HepG2 (cell line): ENCODE measurements around the gene ELP5. TPM values are rescaled to one million over a fixed set of nuclear protein-coding genes. Genes with fewer than 3 reads are reported as not detected.
A peak's percentile ranks its signal among the peaks of the same experiment; 100 is the strongest.

Experiments
- AGO1 ChIP-seq: fragments of 200-400 bp; formaldehyde crosslinking; IDR thresholded peaks from 2 replicates; pipeline ENCODE4 v1.6.1; 2017; ENCODE audit warnings: mild to moderate bottlenecking, low read depth, low read length, moderate library complexity; ENCODE audit not compliant: poor library complexity, severe bottlenecking
- CHD2 ChIP-seq: IDR thresholded peaks from 2 replicates; pipeline ENCODE4 v1.6.1; 2011; ENCODE audit warnings: low read depth, low read length, improper control_type of control experiment
- GMEB2 ChIP-seq: IDR thresholded peaks from 2 replicates; pipeline ENCODE4 v1.6.1; 2016; ENCODE audit warnings: missing biosample characterization, missing genetic modification reagents, low read depth
- KAT2B ChIP-seq: fragments of 150-350 bp; IDR thresholded peaks from 2 replicates; pipeline ENCODE4 v1.6.1; 2014; ENCODE audit warnings: low read depth, low read length, borderline replicate concordance
- MEF2D ChIP-seq: sonication (generic); formaldehyde crosslinking; IDR thresholded peaks from 2 replicates; pipeline ENCODE4 v1.5.1; 2020; ENCODE audit warnings: mild to moderate bottlenecking, missing genetic modification reagents
- NBN ChIP-seq: fragments of 450-650 bp; conservative IDR thresholded peaks from 2 replicates; pipeline ENCODE4 v1.6.1; 2017
- NFKB2 ChIP-seq: sonication (generic); formaldehyde crosslinking; IDR thresholded peaks from 2 replicates; pipeline ENCODE4 v1.4.0; 2020; ENCODE audit warnings: missing genetic modification reagents, borderline replicate concordance
- ZFP36L2 ChIP-seq: sonication (generic); formaldehyde crosslinking; IDR thresholded peaks from 2 replicates; pipeline ENCODE4 v1.4.0; 2020; ENCODE audit warnings: missing genetic modification reagents
- ZMAT3 ChIP-seq: sonication (generic); formaldehyde crosslinking; conservative IDR thresholded peaks from 2 replicates; pipeline ENCODE4 v1.7.0; 2021; ENCODE audit warnings: missing genetic modification reagents
- ZNF260 ChIP-seq: sonication (generic); formaldehyde crosslinking; IDR thresholded peaks from 2 replicates; pipeline ENCODE4 v1.4.0; 2020; ENCODE audit warnings: missing genetic modification reagents, low read depth, mild to moderate bottlenecking, borderline replicate concordance
- ZNF407 ChIP-seq: sonication (generic); formaldehyde crosslinking; IDR thresholded peaks from one replicate; pipeline ENCODE4 v1.5.1; 2020; ENCODE audit warnings: mild to moderate bottlenecking, missing genetic modification reagents; ENCODE audit errors: not compliant biosample characterization
- ZNF549 ChIP-seq: sonication (generic); formaldehyde crosslinking; IDR thresholded peaks from 2 replicates; pipeline ENCODE4 v1.5.0; 2020; ENCODE audit warnings: missing genetic modification reagents
- ZNF552 ChIP-seq: sonication (generic); formaldehyde crosslinking; IDR thresholded peaks from 2 replicates; pipeline ENCODE4 v1.9.0; 2022; ENCODE audit warnings: missing genetic modification reagents, mild to moderate bottlenecking, borderline replicate concordance
- ZNF710 ChIP-seq: sonication (generic); formaldehyde crosslinking; IDR thresholded peaks from 2 replicates; pipeline ENCODE4 v1.5.0; 2020; ENCODE audit warnings: mild to moderate bottlenecking, missing genetic modification reagents, borderline replicate concordance
- ZSCAN21 ChIP-seq: sonication (generic); formaldehyde crosslinking; IDR thresholded peaks from 2 replicates; pipeline ENCODE4 v1.8.0; 2022; ENCODE audit warnings: mild to moderate bottlenecking, missing genetic modification reagents, moderate library complexity, borderline replicate concordance
- polyA plus RNA-seq, 8 experiments: library from polyadenylated mRNA; depleted of rRNA in 3 of 8; stranded (reverse) in 7 of 8; unstranded in 1 of 8; fragments of >200 nt; fragmentation: Illumina TruSeq in 4 of 8; extraction: Trizol in 4 of 8; gene quantifications; 2 replicates each; pipeline versions ENCODE4 v1.2.1 to v1.2.3, GENCODE V29; 2011 to 2016; ENCODE audit warnings: low read depth in 4 of 8, missing spikeins in 1 of 8, mixed read lengths in 1 of 8; ENCODE audit not compliant: insufficient read depth in 1 of 8
- total RNA-seq, 5 experiments: library from RNA; depleted of rRNA; stranded (reverse); fragments of >200 nt; fragmentation: Illumina TruSeq; extraction: Trizol; gene quantifications; 2 replicates each; pipeline ENCODE4 v1.2.3, GENCODE V29; 2016; ENCODE audit warnings: low read depth in 1 of 5

The ELP5 gene
- total and polyA plus RNA-seq, 2 of the 13 experiments (the other 11 are each of a cell fraction or from before 2014, with no cell fraction given) = 67.6 to 69.8 TPM

GRCh38 chr17:7306911-7307685 lies 55.1 kb downstream of the ELP5 start, which contains the start of gene EIF5A (continued):
- TF ChIP-seq ZNF710 (peak; percentile 65; the same call in 1 of the 2 replicates), ZMAT3 (CRISPR knock-in tag) (peak; percentile 75), GMEB2 (CRISPR knock-in tag) (no peak; the same call in 1 of the 2 replicates), MEF2D (CRISPR knock-in tag) (peak; percentile 36; the same call in 1 of the 2 replicates), NFKB2 (CRISPR knock-in tag) (no peak), KAT2B (no peak), ZNF407 (CRISPR knock-in tag) (peak; percentile 73), ZFP36L2 (CRISPR knock-in tag) (no peak), ZNF549 (CRISPR knock-in tag) (no peak), ZSCAN21 (0 out of 2 replicates have a peak, but pooled peaks have one; percentile 23), CHD2 (no peak), NBN (no peak), ZNF260 (CRISPR knock-in tag) (no peak), AGO1 (no peak), ZNF552 (CRISPR knock-in tag) (no peak)
